Coronary artery (tissue), 2 donors: ENCODE data around the gene NMNAT3.
A peak's percentile ranks its signal among the peaks of the same experiment; 100 is the strongest.

ENCODE experiments used
- DNase-seq: peaks from one replicate; pipeline ENCODE4 v3.0.0-alpha.2; 2017; ENCODE audit warnings: low spot score
- H3K27ac ChIP-seq, 2 donors: fragments of 200-600 bp; sonication (generic); one replicate each; pipeline ENCODE4 v1.5.1; 2016 to 2019
- H3K4me3 ChIP-seq: fragments of 200-600 bp; sonication (generic); 2 replicates; pipeline ENCODE4 v1.5.1; 2016; ENCODE audit warnings: mild to moderate bottlenecking, moderate library complexity
- TF ChIP-seq, protein P1 (sequence below): fragments of 200-600 bp; sonication (generic); IDR thresholded peaks from one replicate; pipeline ENCODE4 v1.5.1; 2019; ENCODE audit warnings: antibody characterized with exemption

NMNAT3 gene

DNA sequence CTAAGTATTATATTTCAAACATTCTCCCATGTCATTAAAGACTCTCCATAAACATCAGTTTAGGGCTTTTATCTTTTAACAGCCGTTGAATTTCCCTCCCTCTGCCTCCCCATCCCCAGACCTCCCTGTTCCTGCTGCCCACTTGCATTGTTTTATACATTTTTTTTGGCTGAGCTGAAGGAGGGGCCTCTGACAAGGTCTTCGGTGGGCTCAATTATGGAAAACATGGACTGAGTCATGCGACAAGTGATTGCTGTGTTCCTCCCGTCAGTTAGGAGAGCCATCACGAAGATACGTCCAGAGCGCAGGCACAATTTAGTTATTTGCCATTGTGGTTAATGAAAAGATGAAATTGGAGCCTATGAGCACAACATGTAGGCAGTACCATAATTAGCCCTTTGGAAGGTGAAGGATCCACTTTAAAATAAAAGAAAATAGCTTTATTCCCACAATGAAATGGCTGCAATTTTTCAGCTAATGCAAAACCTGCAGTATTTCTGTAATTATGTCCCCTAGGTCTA lies 12.0 kb upstream of the NMNAT3 start:
- TF ChIP-seq, protein P1, sequence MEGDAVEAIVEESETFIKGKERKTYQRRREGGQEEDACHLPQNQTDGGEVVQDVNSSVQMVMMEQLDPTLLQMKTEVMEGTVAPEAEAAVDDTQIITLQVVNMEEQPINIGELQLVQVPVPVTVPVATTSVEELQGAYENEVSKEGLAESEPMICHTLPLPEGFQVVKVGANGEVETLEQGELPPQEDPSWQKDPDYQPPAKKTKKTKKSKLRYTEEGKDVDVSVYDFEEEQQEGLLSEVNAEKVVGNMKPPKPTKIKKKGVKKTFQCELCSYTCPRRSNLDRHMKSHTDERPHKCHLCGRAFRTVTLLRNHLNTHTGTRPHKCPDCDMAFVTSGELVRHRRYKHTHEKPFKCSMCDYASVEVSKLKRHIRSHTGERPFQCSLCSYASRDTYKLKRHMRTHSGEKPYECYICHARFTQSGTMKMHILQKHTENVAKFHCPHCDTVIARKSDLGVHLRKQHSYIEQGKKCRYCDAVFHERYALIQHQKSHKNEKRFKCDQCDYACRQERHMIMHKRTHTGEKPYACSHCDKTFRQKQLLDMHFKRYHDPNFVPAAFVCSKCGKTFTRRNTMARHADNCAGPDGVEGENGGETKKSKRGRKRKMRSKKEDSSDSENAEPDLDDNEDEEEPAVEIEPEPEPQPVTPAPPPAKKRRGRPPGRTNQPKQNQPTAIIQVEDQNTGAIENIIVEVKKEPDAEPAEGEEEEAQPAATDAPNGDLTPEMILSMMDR, result no peak
- Histone ChIP-seq H3K4me3 (no peak overlapping the region), H3K27ac (no peak overlapping the region)
- no peak for DNase-seq

DNA sequence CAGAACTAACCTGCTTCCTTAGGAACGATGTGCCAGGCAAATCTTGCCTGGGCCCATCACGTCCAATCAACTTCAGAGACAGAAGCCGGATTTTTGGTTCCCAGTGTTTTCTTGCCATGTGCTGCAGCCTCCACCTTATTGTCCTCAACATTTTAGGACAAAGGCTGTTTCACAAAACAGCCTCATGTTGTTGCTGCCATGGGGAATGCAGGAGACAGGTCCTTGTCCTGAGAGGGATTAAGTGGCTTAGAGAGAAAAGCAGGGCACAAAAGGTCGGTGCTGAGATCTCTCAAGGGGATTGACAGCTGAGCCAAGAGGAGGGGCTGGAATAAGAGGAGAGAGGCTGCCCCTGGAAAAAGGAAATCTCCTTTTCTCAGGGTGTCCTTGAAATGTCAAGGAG lies 11.3 kb upstream of the NMNAT3 start:
- TF ChIP-seq, protein P1, result no peak
- Histone ChIP-seq H3K4me3 (no peak overlapping the region), H3K27ac (no peak overlapping the region)
- no peak for DNase-seq

DNA sequence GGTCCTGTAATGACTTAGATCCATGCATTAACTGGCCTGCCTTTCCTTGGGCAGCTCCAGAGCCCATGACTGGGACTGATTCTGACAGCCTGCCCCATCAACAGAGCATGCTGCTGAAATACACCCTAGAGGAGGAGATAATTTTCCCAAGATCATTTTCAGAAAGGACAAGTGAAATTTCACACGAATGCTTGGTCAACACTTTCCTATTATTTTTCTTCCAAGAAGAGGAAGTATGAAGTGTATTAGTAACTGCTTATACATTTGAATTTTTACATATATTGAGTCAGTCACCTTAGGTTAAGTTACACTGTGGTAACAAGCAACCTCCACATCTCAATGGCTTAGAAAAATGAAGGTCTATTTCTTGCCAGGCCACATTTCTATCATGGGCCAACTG lies 9.7 kb upstream of the NMNAT3 start:
- Histone ChIP-seq H3K4me3 (no peak overlapping the region), H3K27ac (no peak overlapping the region)
- no peak for DNase-seq
- TF ChIP-seq, protein P1, result no peak

DNA sequence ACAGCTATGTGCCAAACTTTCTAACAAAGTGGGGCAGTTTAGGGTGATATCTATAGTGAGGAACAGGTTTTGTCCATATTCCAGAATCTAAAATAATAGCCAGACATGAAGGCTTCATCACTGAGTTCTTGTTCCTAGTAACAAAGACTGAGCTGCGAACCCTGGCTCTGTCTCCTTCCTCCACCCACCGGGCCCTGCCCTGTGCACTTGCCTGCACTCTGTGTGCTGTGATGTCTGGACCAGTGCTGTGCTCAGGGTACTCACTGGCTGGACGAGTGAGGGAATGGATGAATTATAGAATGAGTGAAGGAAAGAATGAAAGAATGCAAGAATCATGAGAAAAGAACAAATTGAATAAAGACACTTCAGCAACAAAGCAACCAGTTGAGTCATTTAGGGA lies 8.9 kb upstream of the NMNAT3 start:
- TF ChIP-seq, protein P1, result no peak
- no peak overlapping the region for H3K4me3 ChIP-seq
- peak; percentile 17 for DNase-seq
- H3K27ac ChIP-seq, result no peak overlapping the region

DNA sequence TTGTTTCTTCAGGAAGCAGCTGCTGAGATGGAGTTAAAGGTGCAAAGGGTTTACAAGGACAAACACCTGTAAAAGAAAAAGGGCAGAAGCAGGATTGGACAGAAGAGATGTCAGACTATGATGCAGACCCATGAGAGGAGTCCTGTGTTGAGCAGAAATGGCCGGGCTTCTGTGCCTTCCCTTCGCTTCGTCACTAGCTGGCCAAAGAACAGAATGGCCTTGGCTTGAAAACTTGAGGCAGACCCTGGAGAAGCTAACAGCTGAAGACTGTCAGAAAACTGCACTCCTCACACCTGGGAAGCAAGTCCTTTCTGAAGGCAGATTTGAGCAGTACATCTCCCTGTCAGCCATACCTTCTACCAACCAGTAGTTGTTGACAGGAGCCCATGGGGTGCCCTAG lies 8.4 kb upstream of the NMNAT3 start:
- peak; percentile 52 for DNase-seq

DNA sequence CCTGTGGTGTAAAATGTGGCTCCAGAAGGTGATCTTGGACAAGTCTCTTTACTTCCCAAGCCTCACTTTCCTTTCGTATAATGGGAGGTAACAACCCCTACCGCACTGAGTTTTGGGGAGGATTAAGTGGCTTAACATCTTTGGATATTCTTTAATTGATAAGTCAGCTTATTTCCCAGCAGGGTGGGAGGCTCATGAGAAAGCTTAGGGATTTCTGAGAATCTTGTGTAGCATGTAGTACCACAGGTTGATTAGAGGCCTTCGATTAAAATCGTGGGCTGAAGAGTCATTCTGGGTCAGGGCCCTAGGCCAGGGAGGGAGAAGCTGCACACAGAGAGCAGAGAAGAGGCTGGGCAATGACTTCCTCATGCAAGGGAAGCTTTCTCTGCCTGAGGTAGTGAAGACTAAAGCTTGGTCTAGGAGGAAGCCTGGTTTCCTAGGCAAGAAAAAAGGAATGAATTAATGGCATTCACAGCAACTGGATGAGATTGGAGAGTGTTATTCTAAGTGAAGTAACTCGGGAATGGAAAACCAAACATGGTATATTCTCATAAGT lies 1.5 kb upstream of the NMNAT3 start:
- DNase-seq, result peak; percentile 52
- no peak overlapping the region for H3K4me3 ChIP-seq
- no peak overlapping the region for H3K27ac ChIP-seq
- TF ChIP-seq, protein P1, result no peak

More for the DNA sequence above, 8.4 kb upstream of the NMNAT3 start:
- TF ChIP-seq, protein P1, result no peak
- Histone ChIP-seq H3K27ac (no peak overlapping the region), H3K4me3 (no peak overlapping the region)

DNA sequence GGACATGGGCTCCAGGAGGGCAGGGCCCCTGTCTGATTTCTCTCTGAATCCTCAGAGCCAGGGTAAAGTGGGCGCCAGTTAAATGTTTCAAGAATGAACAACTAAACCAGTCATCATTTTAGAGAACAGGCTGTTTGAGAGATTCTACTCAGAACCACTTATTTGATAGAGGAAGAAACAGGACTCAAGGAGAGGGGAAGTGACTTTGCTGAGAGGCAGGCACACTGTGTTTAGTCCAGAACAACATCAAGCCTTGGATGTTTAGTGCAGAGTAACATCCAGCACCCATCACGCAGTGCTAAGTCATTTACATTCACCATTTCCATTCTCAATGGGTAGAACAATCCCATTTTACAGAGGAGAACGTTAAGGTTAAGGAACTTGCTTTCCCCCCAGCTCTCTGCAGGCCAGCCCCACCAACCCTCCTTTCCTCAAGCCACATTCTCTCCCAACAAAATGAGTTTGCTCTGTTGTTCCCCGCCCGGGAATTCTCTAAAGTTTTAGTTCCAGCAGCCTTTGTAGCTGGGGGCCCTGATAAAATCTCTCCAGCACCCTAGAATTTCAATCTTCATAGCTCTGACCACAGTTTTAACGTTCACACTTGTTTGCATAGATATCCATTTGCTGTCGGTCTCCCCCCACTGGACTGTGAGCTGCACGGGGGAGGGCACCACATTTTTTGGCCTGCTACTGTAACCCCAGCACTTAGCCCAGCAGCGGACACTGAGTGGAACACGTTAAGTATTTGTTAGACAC lies 962 bp downstream of the NMNAT3 start:
- DNase-seq, result peak; percentile 31
- peak overlapping the region; percentile 89 for H3K4me3 ChIP-seq
- no peak overlapping the region for H3K27ac ChIP-seq
- TF ChIP-seq, protein P1, result no peak
